IMR-90 (cell line): ENCODE results near the gene FRZB.

Experiments used
- CTCF ChIP-seq: conservative IDR thresholded peaks from 2 replicates; pipeline ENCODE4 v1.5.1; 2012; ENCODE audit warnings: mild to moderate bottlenecking, low read depth, low read length, improper control_type of control experiment
- FOS ChIP-seq: fragments of 150-350 bp; IDR thresholded peaks from 2 replicates; pipeline ENCODE4 v1.6.1; 2016; ENCODE audit warnings: low read depth, low read length
- NFE2L2 ChIP-seq: fragments of 150-350 bp; IDR thresholded peaks from 2 replicates; pipeline ENCODE4 v1.6.1; 2016; ENCODE audit warnings: low read depth, mild to moderate bottlenecking, low read length
- POLR2A ChIP-seq: IDR thresholded peaks from 2 replicates; pipeline ENCODE4 v1.6.1; 2012; ENCODE audit warnings: mild to moderate bottlenecking, low read depth, low read length
- RFX5 ChIP-seq: IDR thresholded peaks from 2 replicates; pipeline ENCODE4 v1.8.0; 2012; ENCODE audit warnings: low read depth, mild to moderate bottlenecking, low read length, moderate library complexity

DNA sequence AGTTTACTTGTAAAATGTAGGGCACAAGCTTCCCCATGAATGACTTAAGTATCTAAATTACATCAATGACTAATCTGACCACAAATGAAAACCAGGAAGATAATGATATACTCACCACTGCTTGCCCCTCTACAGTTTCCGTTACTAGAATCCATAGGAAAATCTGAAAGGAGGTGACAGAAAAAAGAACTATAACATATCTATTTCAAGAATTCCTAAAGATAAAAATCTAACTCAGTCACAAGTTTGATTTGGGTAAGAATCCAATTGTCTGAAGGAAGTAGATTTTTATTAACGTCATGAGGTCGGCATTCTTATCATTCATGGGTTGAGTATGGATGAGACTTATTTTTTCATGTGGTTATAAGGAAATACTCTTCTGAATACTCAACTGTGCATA is 7.8 kb downstream of the FRZB start:
- TF ChIP-seq POLR2A (no peak), CTCF (no peak), NFE2L2 (no peak), RFX5 (no peak), FOS (no peak)
